OCI-LY7 (cell line): ENCODE results near the gene ZNF214. TPM values are rescaled to one million over a fixed set of nuclear protein-coding genes. Genes with fewer than 3 reads are reported as not detected.

ENCODE experiments used
- BruUV-seq: library from RNA; stranded (reverse); fragments of 400-500 nt; replicated peaks from 2 replicates; lab custom pipeline; 2021; lab: Mats Ljungman, UMichigan
- CTCF ChIA-PET: fragments of 300-600 bp; sonication (Branson Sonifier 250); formaldehyde crosslinking; loops from one replicate; lab custom pipeline; 2022; ENCODE audit warnings: antibody characterized with exemption; ENCODE audit not compliant: unreplicated experiment; lab: Charles Lee
- POLR2A ChIA-PET: fragments of 300-600 bp; sonication (Branson Sonifier 250); formaldehyde crosslinking; loops from one replicate; lab custom pipeline; 2022; ENCODE audit warnings: antibody characterized with exemption; lab: Charles Lee
- DNase-seq: peaks from one replicate; pipeline ENCODE4 v3.0.0-alpha.2; 2015; ENCODE audit warnings: low spot score
- H2AFZ ChIP-seq: fragments of 200-600 bp; sonication (generic), shearing (Covaris generic); 2 replicates; pipeline ENCODE4 v1.6.1; 2014; ENCODE audit warnings: mild to moderate bottlenecking, antibody characterized with exemption, low read length, moderate library complexity
- H3K27ac ChIP-seq: fragments of 200-600 bp; sonication (generic); 2 replicates; pipeline ENCODE4 v1.5.1; 2014; ENCODE audit warnings: mixed run types, low read depth, mild to moderate bottlenecking, moderate library complexity, low read length, inconsistent platforms; ENCODE audit not compliant: poor library complexity, severe bottlenecking
- H3K36me3 ChIP-seq: fragments of 200-600 bp; sonication (generic); 2 replicates; pipeline ENCODE4 v1.6.1; 2014; ENCODE audit warnings: mild to moderate bottlenecking, antibody characterized with exemption, low read length, moderate library complexity, mixed read lengths; ENCODE audit not compliant: insufficient read depth
- H3K4me1 ChIP-seq: fragments of 200-600 bp; sonication (generic); 2 replicates; pipeline ENCODE4 v1.5.1; 2014; ENCODE audit warnings: mild to moderate bottlenecking, low read length; ENCODE audit not compliant: insufficient read depth, poor library complexity, severe bottlenecking
- H3K4me2 ChIP-seq: fragments of 200-600 bp; sonication (generic); 2 replicates; pipeline ENCODE4 v1.6.1; 2014; ENCODE audit warnings: mild to moderate bottlenecking, low read length
- H3K4me3 ChIP-seq: fragments of 200-600 bp; sonication (generic); 2 replicates; pipeline ENCODE4 v1.5.1; 2014; ENCODE audit warnings: mild to moderate bottlenecking, low read depth, low read length; ENCODE audit not compliant: poor library complexity, severe bottlenecking
- H3K79me2 ChIP-seq: fragments of 200-600 bp; sonication (generic); 2 replicates; pipeline ENCODE4 v1.6.1; 2016; ENCODE audit warnings: low read depth, mild to moderate bottlenecking, low read length, moderate library complexity, mixed read lengths; ENCODE audit not compliant: insufficient read depth
- H3K9me2 ChIP-seq: fragments of 200-600 bp; sonication (generic); 2 replicates; pipeline ENCODE4 v1.6.1; 2016; ENCODE audit warnings: mild to moderate bottlenecking, low read length, mixed read lengths; ENCODE audit not compliant: insufficient read depth
- H3K9me3 ChIP-seq: fragments of 200-600 bp; sonication (generic); 2 replicates; pipeline ENCODE4 v1.6.1; 2014; ENCODE audit warnings: mild to moderate bottlenecking, mixed run types, low read length, mixed read lengths
- H4K20me1 ChIP-seq: fragments of 200-600 bp; sonication (generic); 2 replicates; pipeline ENCODE4 v1.6.1; 2014; ENCODE audit warnings: mild to moderate bottlenecking, antibody characterized with exemption, low read length, moderate library complexity, mixed read lengths; ENCODE audit not compliant: insufficient read depth
- CTCF ChIP-seq: fragments of 200-600 bp; sonication (generic); conservative IDR thresholded peaks from 2 replicates; pipeline ENCODE4 v1.5.1; 2014; ENCODE audit warnings: mild to moderate bottlenecking, antibody characterized with exemption, low read length, moderate library complexity, mixed read lengths
- EZH2phosphoT487 ChIP-seq: fragments of 200-600 bp; sonication (generic); IDR thresholded peaks from 2 replicates; pipeline ENCODE4 v1.6.1; 2018; ENCODE audit warnings: low read depth, borderline replicate concordance, mild to moderate bottlenecking, mixed run types, antibody characterized with exemption, low read length, moderate library complexity, mixed read lengths
- intact Hi-C: fragments of 100-400 bp; cut with micrococcal nuclease; formaldehyde crosslinking; loops from one replicate; pipeline ENCODE4 v1.10.0; 2022; ENCODE audit not compliant: unreplicated experiment
- total RNA-seq, 2 experiments: library from RNA; depleted of rRNA in 1 of 2; stranded (reverse); fragments of >200 nt in 1 of 2; shearing (Covaris generic) in 1 of 2; gene quantifications; 2 replicates each; pipeline ENCODE4 v1.2.3, GENCODE V29; 2014 to 2022

ZNF214 gene
- total RNA-seq, 2 experiments from 2014 or later: not detected

GRCh38 chr11:7060868-7061267, 40.7 kb upstream of the ZNF214 start:
- intact Hi-C loops: no loop called here
- Histone ChIP-seq H3K36me3 (peaks cover 41% of the 10 kb centered on the region), H3K9me3 (no peaks in the 10 kb centered on the region), H2AFZ (no peak overlapping the region), H3K9me2 (no peaks in the 10 kb centered on the region; the same call in 1 of the 2 replicates), H3K27ac (no peak overlapping the region), H3K4me1 (no peaks in the 10 kb centered on the region), H3K4me2 (no peak overlapping the region), H3K79me2 (no peaks in the 10 kb centered on the region), H4K20me1 (no peaks in the 10 kb centered on the region), H3K4me3 (no peak overlapping the region)
- no peak for TF ChIP-seq EZH2phosphoT487
- TF ChIP-seq CTCF: no peak
- no peak for DNase-seq
- POLR2A ChIA-PET: interaction anchor here (0.5 to 0.7 kb wide), 2 partner anchors 99 to 327 kb away, joined by 3 read pairs; no protein-coding TSS in a partner anchor
- CTCF ChIA-PET: no interaction called here
- no TSS peak for BruUV-seq

- POLR2A ChIA-PET: interaction anchor here (0.6 kb wide), 1 partner anchor 8 kb away, joined by 4 read pairs; no protein-coding TSS in a partner anchor
- no peak overlapping the region for H3K4me2 ChIP-seq
- CTCF ChIA-PET: no interaction called here
Observed at GRCh38 chr11:7057641-7058040, 37.5 kb upstream of the ZNF214 start.

More at GRCh38 chr11:7057641-7058040, 37.5 kb upstream of the ZNF214 start:
- intact Hi-C loops: no loop called here
- Histone ChIP-seq H3K79me2 (no peaks in the 10 kb centered on the region), H3K4me3 (no peak overlapping the region), H3K4me1 (no peaks in the 10 kb centered on the region), H3K9me2 (no peaks in the 10 kb centered on the region; the same call in 1 of the 2 replicates), H3K27ac (no peak overlapping the region), H3K36me3 (peaks cover 34% of the 10 kb centered on the region), H2AFZ (no peak overlapping the region), H3K9me3 (no peaks in the 10 kb centered on the region), H4K20me1 (no peaks in the 10 kb centered on the region)
- no TSS peak for BruUV-seq
- no peak for TF ChIP-seq CTCF
- no peak for TF ChIP-seq EZH2phosphoT487
- no peak for DNase-seq
